Left renal cortex interstitium (tissue), 4 donors: ENCODE results near the gene TCTA. TPM values are rescaled to one million over a fixed set of nuclear protein-coding genes. Genes with fewer than 3 reads are reported as not detected.

Experiments used
- DNase-seq, 4 donors: peaks; one replicate each; pipeline ENCODE4 v3.0.0-alpha.2; 2013; ENCODE audit warnings: low read depth in 4 of 4, low spot score in 2 of 4, missing footprints in 1 of 4
- polyA plus RNA-seq, 4 donors: library from polyadenylated mRNA; unstranded; fragments of 120-200 nt; gene quantifications; one replicate each; pipeline ENCODE4 v1.2.1, GENCODE V29; 2013; ENCODE audit not compliant: insufficient read length in 4 of 4

TCTA gene
- polyA plus RNA-seq, 4 donors = 31.8 to 36.0 (median 35.5) TPM

GRCh38 chr3:49410066-49410845, 2.0 kb upstream of the TCTA start:
- no peak for DNase-seq

GRCh38 chr3:49410846-49411534, 1.2 kb upstream of the TCTA start:
- no peak for DNase-seq

- DNase-seq = no peak
Observed at GRCh38 chr3:49411535-49411967, 672 bp upstream of the TCTA start.

GRCh38 chr3:49412632-49413337, 562 bp downstream of the TCTA start:
- DNase-seq = no peak

- no peak for DNase-seq
Observed at GRCh38 chr3:49413338-49413734, 1.1 kb downstream of the TCTA start.

GRCh38 chr3:49414753-49415152, 2.5 kb downstream of the TCTA start:
- DNase-seq = no peak

- no peak for DNase-seq
Observed at GRCh38 chr3:49415931-49416601, 3.8 kb downstream of the TCTA start.

- DNase-seq = no peak
Observed at GRCh38 chr3:49416867-49417266, 4.6 kb downstream of the TCTA start.

- no peak for DNase-seq
Observed at GRCh38 chr3:49417516-49418120, 5.4 kb downstream of the TCTA start.

- no peak for DNase-seq
Observed at GRCh38 chr3:49421890-49422378, 9.7 kb downstream of the TCTA start.

GRCh38 chr3:49422379-49423248, 10.4 kb downstream of the TCTA start, which contains the start of gene AMT:
Gene AMT (minus strand): TSS chr3:49422473. CDS start chr3:49422450, 23 bp downstream.
- no peak for DNase-seq

- DNase-seq = no peak
Observed at GRCh38 chr3:49424816-49425215, 12.6 kb downstream of the TCTA start.

GRCh38 chr3:49427586-49427985, 15.4 kb downstream of the TCTA start:
- DNase-seq = no peak

GRCh38 chr3:49428752-49429080, 16.5 kb downstream of the TCTA start:
- no peak for DNase-seq

GRCh38 chr3:49434731-49435130, 22.5 kb downstream of the TCTA start:
- no peak for DNase-seq

GRCh38 chr3:49445391-49445790, 33.2 kb downstream of the TCTA start:
- DNase-seq = no peak

- DNase-seq = no peak
Observed at GRCh38 chr3:49453621-49454020, 41.4 kb downstream of the TCTA start.

- DNase-seq = no peak
Observed at GRCh38 chr3:49454458-49454857, 42.2 kb downstream of the TCTA start.

- no peak for DNase-seq
Observed at GRCh38 chr3:49454898-49455681, 42.9 kb downstream of the TCTA start.
